HEK293T (cell line): ENCODE measurements around the gene PLEKHH1.

Experiments used
- CTBP1 ChIP-seq: fragments of 450-650 bp; IDR thresholded peaks from 2 replicates; pipeline ENCODE4 v1.6.1; 2016; ENCODE audit warnings: borderline replicate concordance
- FOXA1 ChIP-seq: fragments of 450-650 bp; IDR thresholded peaks from 2 replicates; pipeline ENCODE4 v1.6.1; 2016; ENCODE audit warnings: mild to moderate bottlenecking
- TARDBP ChIP-seq: fragments of 450-650 bp; IDR thresholded peaks from 2 replicates; pipeline ENCODE4 v1.6.1; 2016

DNA sequence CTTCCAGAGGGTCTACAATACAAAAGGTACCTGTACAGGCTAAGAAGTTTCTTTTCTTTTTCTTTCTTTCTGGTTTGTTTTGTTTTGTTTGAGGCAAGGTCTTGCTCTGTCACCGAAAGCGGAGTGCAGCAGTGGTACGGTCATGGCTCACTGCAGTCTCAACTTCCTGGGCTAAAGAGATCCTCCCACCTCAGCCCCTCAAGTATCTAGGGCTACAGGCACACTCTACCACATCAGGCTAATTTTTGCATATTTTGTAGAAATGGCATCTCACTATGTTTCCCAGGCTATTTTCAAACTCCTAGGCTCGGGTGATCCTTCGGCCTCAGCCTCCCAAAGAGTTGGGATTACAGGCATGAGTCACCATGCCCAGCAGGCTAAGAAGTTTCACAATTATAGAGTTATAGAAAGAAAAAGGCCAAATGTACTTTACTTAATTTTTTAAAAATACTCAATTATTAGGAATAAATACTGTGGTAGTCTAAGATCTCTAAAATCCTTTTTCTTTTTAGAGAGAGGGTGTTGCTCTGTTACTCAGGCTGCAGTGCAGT, 70.0 kb downstream of the PLEKHH1 start:
- no peak for TF ChIP-seq FOXA1
- TF ChIP-seq CTBP1, result no peak
- no peak for TF ChIP-seq TARDBP
